SK-N-SH treated with all-trans-retinoic acid at 6 μM for 48 hours (cell line): ENCODE results near the gene NR1I3.

Experiments
- ATAC-seq: fragments of 200-7000 bp; cut with Tn5 transposase; 3 replicates; pipeline ENCODE4 v1.9.1; 2020; ENCODE audit warnings: mild to moderate bottlenecking, moderate library complexity
- ARNTL ChIP-seq: fragments of 450-650 bp; formaldehyde crosslinking; IDR thresholded peaks from 2 replicates; pipeline ENCODE4 v1.5.0; 2020; ENCODE audit warnings: low read depth, mild to moderate bottlenecking, moderate library complexity, borderline replicate concordance
- BACH2 ChIP-seq: fragments of 250-450 bp; sonication (Bioruptor Pico); IDR thresholded peaks from 2 replicates; pipeline ENCODE4 v1.9.0; 2021; ENCODE audit warnings: mild to moderate bottlenecking, borderline replicate concordance
- CREB5 ChIP-seq: fragments of 250-450 bp; sonication (Bioruptor Pico); IDR thresholded peaks from 2 replicates; pipeline ENCODE4 v1.5.1; 2020; ENCODE audit warnings: low read depth, mild to moderate bottlenecking, moderate library complexity
- CSDC2 ChIP-seq: fragments of 250-450 bp; sonication (Bioruptor Pico); IDR thresholded peaks from 2 replicates; pipeline ENCODE4 v1.5.0; 2020; ENCODE audit warnings: mild to moderate bottlenecking, moderate library complexity
- CSRNP3 ChIP-seq: fragments of 250-450 bp; sonication (Bioruptor Pico); IDR thresholded peaks from 2 replicates; pipeline ENCODE4 v1.5.1; 2021; ENCODE audit warnings: mild to moderate bottlenecking, moderate library complexity
- ESRRG ChIP-seq: fragments of 250-450 bp; sonication (Bioruptor Pico); IDR thresholded peaks from 2 replicates; pipeline ENCODE4 v1.6.1; 2021; ENCODE audit warnings: mild to moderate bottlenecking
- ISL1 ChIP-seq: fragments of 250-450 bp; sonication (Bioruptor Pico); IDR thresholded peaks from 2 replicates; pipeline ENCODE4 v2.1.2; 2022; ENCODE audit warnings: mild to moderate bottlenecking, moderate library complexity
- OSR1 ChIP-seq: fragments of 250-450 bp; sonication (Bioruptor Pico); IDR thresholded peaks from 2 replicates; pipeline ENCODE4 v1.8.0; 2022; ENCODE audit warnings: moderate library complexity, mild to moderate bottlenecking, inconsistent platforms
- POU6F1 ChIP-seq: fragments of 250-450 bp; sonication (Bioruptor Pico); IDR thresholded peaks from 2 replicates; pipeline ENCODE4 v1.8.0; 2021; ENCODE audit warnings: low read depth, mild to moderate bottlenecking, moderate library complexity, borderline replicate concordance
- PPARA ChIP-seq: fragments of 250-450 bp; sonication (Bioruptor Pico); IDR thresholded peaks from 2 replicates; pipeline ENCODE4 v1.5.0; 2020; ENCODE audit warnings: mild to moderate bottlenecking, borderline replicate concordance
- RARB ChIP-seq: fragments of 250-450 bp; sonication (Bioruptor Pico); IDR thresholded peaks from 2 replicates; pipeline ENCODE4 v1.8.0; 2021; ENCODE audit warnings: mild to moderate bottlenecking, moderate library complexity
- SNAI2 ChIP-seq: fragments of 250-450 bp; sonication (Bioruptor Pico); IDR thresholded peaks from 2 replicates; pipeline ENCODE4 v1.5.0; 2020; ENCODE audit warnings: mild to moderate bottlenecking, moderate library complexity
- TCF4 ChIP-seq: fragments of 250-450 bp; sonication (Bioruptor Pico); IDR thresholded peaks from 2 replicates; pipeline ENCODE4 v1.8.0; 2021; ENCODE audit warnings: mild to moderate bottlenecking, moderate library complexity, borderline replicate concordance
- TOX ChIP-seq: fragments of 250-450 bp; sonication (Bioruptor Pico); IDR thresholded peaks from 2 replicates; pipeline ENCODE4 v1.8.0; 2021; ENCODE audit warnings: mild to moderate bottlenecking, moderate library complexity, borderline replicate concordance
- ZC3H10 ChIP-seq: fragments of 250-450 bp; sonication (Bioruptor Pico); IDR thresholded peaks from 2 replicates; pipeline ENCODE4 v1.5.1; 2021; ENCODE audit warnings: mild to moderate bottlenecking, moderate library complexity
- ZFP3 ChIP-seq: fragments of 250-450 bp; sonication (Bioruptor Pico); IDR thresholded peaks from 2 replicates; pipeline ENCODE4 v1.5.0; 2020; ENCODE audit warnings: mild to moderate bottlenecking, moderate library complexity
- ZFP30 ChIP-seq: fragments of 450-650 bp; formaldehyde crosslinking; IDR thresholded peaks from 2 replicates; pipeline ENCODE4 v1.5.0; 2022; ENCODE audit warnings: mild to moderate bottlenecking, moderate library complexity
- ZNF565 ChIP-seq: fragments of 450-650 bp; formaldehyde crosslinking; conservative IDR thresholded peaks from 2 replicates; pipeline ENCODE4 v1.5.0; 2020; ENCODE audit warnings: low read depth, mild to moderate bottlenecking, moderate library complexity
- ZNF70 ChIP-seq: fragments of 450-650 bp; formaldehyde crosslinking; IDR thresholded peaks from 2 replicates; pipeline ENCODE4 v1.5.0; 2020; ENCODE audit warnings: mild to moderate bottlenecking, moderate library complexity
- ZNF8 ChIP-seq: fragments of 450-650 bp; formaldehyde crosslinking; IDR thresholded peaks from 2 replicates; pipeline ENCODE4 v1.5.0; 2020; ENCODE audit warnings: mild to moderate bottlenecking, moderate library complexity
- TF ChIP-seq, protein P1 (sequence below): fragments of 250-450 bp; sonication (Bioruptor Pico); IDR thresholded peaks from 2 replicates; pipeline ENCODE4 v1.5.0; 2020; ENCODE audit warnings: mild to moderate bottlenecking, moderate library complexity

The NR1I3 gene

DNA sequence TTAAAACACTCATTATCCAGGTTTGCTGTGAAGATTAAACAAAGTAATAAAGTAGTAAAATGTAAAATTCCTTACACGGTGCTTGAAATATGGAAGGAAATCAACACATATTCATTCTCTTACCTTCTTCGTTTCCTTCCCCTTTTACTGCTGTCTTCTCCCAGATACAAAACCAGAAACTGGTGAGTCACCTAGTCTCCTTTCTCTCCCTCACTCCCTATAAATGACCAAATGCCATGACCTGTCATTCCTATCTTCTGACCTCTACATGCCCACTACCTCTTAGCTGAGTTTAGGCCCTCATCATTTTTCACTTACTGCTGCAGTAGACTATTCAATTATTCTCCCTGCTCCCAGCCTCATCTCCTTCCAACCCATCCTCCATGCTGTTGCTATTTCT, 4.3 kb upstream of the NR1I3 start:
- no peak for ATAC-seq
- TF ChIP-seq BACH2 (CRISPR knock-in tag) (no peak), TCF4 (CRISPR knock-in tag) (no peak), TOX (CRISPR knock-in tag) (no peak), CREB5 (CRISPR knock-in tag) (no peak), ESRRG (CRISPR knock-in tag) (no peak)

GRCh38 chr1:161241682-161242081, 3.7 kb upstream of the NR1I3 start:
- no peak for ATAC-seq
- TF ChIP-seq ZFP3 (no peak), ARNTL (CRISPR knock-in tag) (no peak), OSR1 (no peak), POU6F1 (CRISPR knock-in tag) (no peak), ISL1 (CRISPR knock-in tag) (no peak), ESRRG (CRISPR knock-in tag) (no peak), SNAI2 (CRISPR knock-in tag) (no peak), ZNF8 (no peak), TOX (CRISPR knock-in tag) (no peak), PPARA (no peak), RARB (CRISPR knock-in tag) (no peak), CREB5 (CRISPR knock-in tag) (no peak), ZNF70 (no peak), ZNF565 (no peak), ZC3H10 (CRISPR knock-in tag) (no peak), BACH2 (CRISPR knock-in tag) (no peak), CSRNP3 (CRISPR knock-in tag) (no peak)
- TF ChIP-seq, protein P1, sequence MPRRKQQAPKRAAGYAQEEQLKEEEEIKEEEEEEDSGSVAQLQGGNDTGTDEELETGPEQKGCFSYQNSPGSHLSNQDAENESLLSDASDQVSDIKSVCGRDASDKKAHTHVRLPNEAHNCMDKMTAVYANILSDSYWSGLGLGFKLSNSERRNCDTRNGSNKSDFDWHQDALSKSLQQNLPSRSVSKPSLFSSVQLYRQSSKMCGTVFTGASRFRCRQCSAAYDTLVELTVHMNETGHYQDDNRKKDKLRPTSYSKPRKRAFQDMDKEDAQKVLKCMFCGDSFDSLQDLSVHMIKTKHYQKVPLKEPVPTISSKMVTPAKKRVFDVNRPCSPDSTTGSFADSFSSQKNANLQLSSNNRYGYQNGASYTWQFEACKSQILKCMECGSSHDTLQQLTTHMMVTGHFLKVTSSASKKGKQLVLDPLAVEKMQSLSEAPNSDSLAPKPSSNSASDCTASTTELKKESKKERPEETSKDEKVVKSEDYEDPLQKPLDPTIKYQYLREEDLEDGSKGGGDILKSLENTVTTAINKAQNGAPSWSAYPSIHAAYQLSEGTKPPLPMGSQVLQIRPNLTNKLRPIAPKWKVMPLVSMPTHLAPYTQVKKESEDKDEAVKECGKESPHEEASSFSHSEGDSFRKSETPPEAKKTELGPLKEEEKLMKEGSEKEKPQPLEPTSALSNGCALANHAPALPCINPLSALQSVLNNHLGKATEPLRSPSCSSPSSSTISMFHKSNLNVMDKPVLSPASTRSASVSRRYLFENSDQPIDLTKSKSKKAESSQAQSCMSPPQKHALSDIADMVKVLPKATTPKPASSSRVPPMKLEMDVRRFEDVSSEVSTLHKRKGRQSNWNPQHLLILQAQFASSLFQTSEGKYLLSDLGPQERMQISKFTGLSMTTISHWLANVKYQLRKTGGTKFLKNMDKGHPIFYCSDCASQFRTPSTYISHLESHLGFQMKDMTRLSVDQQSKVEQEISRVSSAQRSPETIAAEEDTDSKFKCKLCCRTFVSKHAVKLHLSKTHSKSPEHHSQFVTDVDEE = no peak

- ATAC-seq = no peak; the same call in 2 of the 3 replicates
- TF ChIP-seq ZC3H10 (CRISPR knock-in tag) (no peak), OSR1 (no peak), CSDC2 (CRISPR knock-in tag) (no peak), POU6F1 (CRISPR knock-in tag) (no peak), ZFP3 (no peak), SNAI2 (CRISPR knock-in tag) (no peak), TCF4 (CRISPR knock-in tag) (no peak), ZNF8 (no peak), ESRRG (CRISPR knock-in tag) (no peak), ISL1 (CRISPR knock-in tag) (no peak), ZFP30 (no peak), ARNTL (CRISPR knock-in tag) (no peak), CSRNP3 (CRISPR knock-in tag) (no peak), PPARA (no peak)
- TF ChIP-seq, protein P1 = no peak
These were observed 1.8 kb downstream of the NR1I3 start for GRCh38 chr1:161235957-161236775.
